GM21825 (cell line): Measurements from ENCODE around the gene YIPF4.
"Not testable (repeated sequence)": the region's sequence is repeated elsewhere in the genome, so short reads cannot be mapped to it uniquely, and the experiment has no call there.

ENCODE experiments used
- ATAC-seq: cut with Tn5 transposase; IDR thresholded peaks from one replicate; pipeline ENCODE4 v1.9.1; 2021; ENCODE audit warnings: mild to moderate bottlenecking, moderate library complexity; ENCODE audit not compliant: unreplicated experiment

YIPF4 gene

DNA sequence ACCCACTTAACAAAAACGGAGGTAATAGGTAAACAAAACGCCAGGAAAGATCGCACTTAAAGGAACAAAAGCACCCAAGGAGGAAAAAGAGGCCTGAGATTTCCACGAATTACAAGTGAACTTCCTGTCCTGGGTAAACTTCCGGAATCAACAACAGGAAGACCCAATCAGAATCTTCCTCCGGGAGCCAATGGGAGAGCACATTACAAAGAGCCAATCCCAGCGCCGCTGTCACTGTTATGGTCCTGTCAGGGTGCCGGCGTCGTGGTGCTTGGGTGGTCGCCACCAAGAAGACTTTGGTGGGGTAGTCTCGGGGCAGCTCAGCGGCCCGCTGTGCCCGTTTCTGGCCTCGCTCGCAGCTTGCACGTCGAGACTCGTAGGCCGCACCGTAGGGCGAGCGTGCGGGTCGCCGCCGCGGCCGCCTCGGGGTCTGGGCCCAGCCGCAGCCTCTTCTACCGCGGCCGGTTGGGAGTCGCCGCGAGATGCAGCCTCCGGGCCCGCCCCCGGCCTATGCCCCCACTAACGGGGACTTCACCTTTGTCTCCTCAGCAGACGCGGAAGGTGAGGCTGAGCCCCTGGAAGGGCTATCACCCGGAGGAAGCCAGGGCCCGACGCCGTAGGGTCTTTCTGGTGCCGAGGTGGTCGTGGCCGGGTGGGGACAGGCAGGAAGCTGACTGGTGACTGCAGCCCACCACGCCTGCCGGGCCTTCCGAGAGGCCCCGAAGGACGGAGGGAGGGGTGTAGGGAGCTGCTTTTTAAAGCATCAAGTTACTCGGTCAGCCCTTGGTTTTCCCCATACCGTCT is at the start of gene YIPF4:
YIPF4 (plus strand) TSS at position 231 of the 804 bp plus-strand sequence; CDS start at position 483, 252 bp downstream.
- ATAC-seq = peak; percentile 99

DNA sequence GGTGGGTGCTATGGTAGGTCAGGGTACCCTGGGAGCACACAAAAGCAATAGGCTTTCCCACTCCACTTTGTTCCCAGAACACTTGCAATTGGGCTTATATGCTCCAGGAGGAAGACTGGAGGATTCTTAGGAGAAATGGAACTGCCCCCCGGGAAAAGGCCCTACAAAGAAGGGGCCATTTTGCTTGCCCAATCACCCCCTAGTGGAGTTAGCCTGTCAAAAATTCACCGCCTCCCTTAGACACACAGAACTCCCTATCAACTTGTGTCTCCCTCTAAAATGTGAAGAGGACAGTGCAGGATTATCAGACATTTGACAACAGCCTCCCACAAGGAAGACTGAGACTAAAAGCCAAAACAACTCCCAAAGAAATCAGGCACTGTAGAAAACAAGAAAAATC is 49.5 kb upstream of the YIPF4 start:
- no peak for ATAC-seq

GRCh38 chr2:32229635-32230034 is 48.1 kb upstream of the YIPF4 start:
- ATAC-seq = no peak

DNA sequence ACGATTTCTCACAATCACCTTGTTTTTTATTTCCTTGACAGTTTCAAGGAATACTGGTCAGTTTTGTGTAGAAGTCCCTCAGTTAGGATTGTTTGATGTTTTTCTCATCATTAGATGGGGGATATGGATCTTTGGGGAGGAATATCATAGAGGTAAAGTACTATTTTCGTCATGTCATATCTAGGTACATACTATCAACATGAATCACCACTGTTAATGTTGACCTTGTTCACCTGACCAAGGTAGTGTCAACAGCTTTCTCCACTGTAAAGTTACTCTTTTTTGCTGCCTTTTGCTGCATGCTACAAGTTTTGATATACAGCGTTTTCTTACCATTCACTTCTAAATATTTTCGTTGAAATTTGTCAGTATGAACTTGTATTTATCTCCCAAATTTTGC is 45.7 kb upstream of the YIPF4 start:
- ATAC-seq = no peak

DNA sequence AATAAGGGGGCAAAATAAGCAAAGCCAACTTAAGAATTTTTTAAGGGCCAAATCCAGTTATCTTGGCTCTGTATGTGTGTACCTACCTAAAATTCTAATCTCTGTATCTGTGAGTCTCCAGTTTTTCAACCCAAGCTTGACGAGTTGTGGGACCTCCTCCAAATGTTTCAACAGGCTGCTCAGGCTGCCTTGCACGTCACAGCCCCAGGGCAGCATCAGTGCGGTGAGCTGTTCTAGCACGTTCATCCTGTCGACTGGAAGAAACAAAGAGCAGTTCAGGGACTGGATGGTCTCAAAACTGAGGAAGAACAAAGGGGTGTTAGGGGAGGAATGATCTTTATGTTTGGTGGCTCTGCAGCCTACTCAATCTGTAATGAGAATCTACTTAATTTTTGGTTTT is 42.4 kb upstream of the YIPF4 start:
- no peak for ATAC-seq

DNA sequence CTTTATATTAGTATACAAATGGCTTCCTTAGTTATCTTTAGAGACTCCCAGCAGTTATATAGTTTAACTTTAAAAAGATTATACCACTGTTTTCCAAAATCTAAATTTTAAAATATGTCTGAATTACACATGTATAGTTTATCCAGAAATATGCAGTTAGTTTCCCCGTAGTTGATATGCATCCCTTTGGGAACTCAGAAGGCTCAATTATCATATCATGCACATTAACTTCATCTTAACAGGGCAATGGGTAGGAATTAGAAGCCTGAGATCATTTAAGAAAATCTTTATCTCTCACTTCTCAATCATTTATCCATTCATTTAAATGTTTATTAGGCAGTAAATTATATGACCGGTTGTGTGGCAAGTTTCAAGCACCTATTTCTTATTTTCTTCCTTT is 40.2 kb upstream of the YIPF4 start:
- ATAC-seq = no peak

DNA sequence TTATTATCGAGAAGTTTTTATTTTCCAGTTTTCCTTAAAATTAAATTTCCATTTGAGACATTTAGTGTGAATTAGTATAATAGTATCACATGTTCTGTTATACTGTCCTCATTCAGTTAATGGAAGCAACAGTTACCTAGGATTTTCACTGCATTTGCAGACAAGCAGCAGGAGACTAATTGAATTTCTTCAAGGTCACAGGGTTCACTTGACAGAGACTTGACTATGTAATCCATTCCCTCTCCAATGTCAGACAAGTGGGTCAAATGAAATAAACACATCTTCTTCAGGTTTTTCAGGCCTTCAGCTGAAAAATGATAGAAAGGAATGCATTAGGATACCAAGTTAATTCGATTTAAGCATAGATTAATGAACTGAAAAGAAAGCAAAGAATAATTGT is 39.7 kb upstream of the YIPF4 start:
- ATAC-seq = no peak

- no peak for ATAC-seq
These were observed 35.4 kb upstream of the YIPF4 start for GRCh38 chr2:32242331-32242730.

DNA sequence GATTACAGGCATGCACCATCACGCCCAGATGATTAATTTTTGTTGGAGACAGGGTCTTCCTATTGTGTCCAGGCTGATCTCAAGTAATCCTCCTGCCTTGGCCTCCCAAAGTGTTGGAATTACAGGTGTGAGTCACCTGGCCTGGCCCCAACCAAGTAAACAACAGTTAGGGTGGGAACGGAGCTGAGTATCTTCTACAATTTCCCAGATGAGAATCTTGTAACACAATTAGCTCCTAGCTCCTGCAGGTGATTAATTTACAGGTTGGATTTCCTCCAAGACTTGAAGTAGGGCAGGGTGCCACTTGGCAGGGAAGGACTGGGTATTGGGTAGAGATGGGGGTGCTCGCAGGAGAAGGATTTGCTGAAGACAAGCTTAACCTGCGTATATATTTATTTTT is 30.8 kb upstream of the YIPF4 start:
- no peak for ATAC-seq

- ATAC-seq = no peak
These were observed 29.4 kb upstream of the YIPF4 start for GRCh38 chr2:32248299-32248698.

- no peak for ATAC-seq
These were observed 27.9 kb upstream of the YIPF4 start for GRCh38 chr2:32249731-32250236.

DNA sequence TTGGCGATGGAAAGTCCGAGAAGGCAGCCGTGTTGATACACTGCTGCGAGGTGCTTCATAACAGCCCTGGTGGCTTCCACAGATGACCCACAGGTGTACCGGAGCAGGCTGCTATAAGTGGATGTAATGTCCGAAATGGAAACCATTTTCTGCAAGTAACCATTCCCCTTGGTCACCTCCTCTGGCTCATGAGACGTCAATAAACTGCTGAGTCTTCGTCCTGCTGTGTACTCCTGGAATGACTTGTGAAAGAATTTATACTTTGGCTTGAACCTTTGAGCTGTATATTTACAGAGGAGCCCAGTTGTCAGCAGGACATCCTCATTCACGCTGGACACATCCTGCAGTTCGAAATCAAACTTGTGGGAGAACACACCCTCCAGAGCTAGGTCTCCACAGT is 27.4 kb upstream of the YIPF4 start:
- no peak for ATAC-seq

GRCh38 chr2:32258242-32258641 is 19.5 kb upstream of the YIPF4 start:
- ATAC-seq = no peak

- no peak for ATAC-seq
These were observed 17.3 kb upstream of the YIPF4 start for GRCh38 chr2:32260376-32260775.

DNA sequence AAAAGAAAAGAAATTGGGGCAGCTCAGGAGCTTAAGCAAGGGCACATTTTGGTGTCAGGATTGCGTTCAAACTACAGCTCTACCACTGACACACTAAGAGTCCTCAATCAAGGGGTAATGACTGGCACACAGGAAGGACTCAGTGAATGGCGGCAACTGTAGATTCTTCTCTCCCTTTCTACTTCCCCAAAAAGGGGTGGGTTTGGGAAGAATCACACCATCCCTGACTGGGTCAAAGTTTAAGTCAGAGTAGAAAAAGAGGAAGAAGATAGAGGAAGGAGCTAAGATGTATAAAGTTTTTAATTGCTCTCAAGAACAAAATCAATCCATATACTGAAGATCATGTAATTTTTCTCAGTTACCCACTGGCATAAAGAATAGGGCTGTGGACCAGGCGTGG is 15.6 kb upstream of the YIPF4 start:
- ATAC-seq = no peak

DNA sequence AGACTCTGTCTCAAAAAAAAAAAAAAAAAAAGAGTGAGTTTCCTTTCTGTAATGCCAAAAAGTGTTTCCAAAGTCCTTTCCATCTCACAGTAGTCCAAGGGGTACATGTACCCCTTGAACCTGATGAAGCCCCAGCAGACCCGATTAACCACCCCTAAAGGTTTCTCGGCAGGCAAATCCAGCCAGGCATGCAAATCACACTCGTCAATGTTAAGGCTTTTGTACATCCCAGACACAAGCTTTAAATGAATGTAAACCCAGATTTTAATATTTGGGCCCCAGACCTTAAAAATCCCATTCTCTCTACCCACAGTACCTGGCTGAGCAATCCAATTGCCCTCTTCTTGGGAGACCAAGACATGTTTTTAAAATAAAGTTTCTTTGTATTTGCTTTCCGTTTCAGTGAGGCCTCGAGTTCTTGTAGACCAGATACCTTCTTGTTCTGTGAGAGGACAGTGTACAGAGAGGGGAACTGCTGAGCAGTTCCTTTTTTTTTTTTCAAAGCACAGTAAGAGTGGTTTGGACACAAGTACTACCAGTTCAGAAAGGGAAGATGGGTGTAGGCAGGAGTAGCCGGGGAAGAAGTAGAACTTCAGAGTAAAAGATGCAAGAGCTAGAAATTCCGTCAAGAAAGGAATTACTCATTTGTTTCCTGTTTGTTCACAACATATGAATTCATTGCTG is 13.1 kb upstream of the YIPF4 start, which contains the start of gene NLRC4:
NLRC4 (minus strand) TSS at position 465 of the 684 bp plus-strand sequence. CDS start 8,111 bp downstream, outside the sequence.
- peak; percentile 93 for ATAC-seq

- no peak for ATAC-seq
These were observed 6.6 kb upstream of the YIPF4 start for GRCh38 chr2:32271063-32271462.

DNA sequence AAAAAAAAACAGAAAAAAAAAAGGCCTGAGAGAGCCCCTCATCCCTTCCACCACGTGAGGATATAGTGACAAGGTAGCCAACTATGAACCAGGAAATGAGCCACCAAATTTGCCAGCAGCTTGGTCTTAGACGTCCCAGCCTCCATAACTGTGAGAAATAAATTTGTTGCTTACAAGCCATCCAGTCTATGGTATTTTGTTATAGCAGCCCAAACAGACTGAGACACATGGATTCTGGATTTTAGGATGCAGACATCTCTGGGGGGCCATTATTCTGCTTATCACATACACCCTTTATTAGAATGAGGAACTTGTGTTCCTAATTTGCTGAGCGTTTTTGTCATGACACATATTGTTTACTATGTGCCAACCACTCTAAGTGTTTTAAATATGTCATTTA is 5.4 kb upstream of the YIPF4 start:
- ATAC-seq = no peak

GRCh38 chr2:32274289-32274688 is 3.4 kb upstream of the YIPF4 start:
- no peak for ATAC-seq

- ATAC-seq = not testable (repeated sequence)
These were observed 1.9 kb upstream of the YIPF4 start for GRCh38 chr2:32275790-32276189.

- ATAC-seq = peak; percentile 2
These were observed 386 bp upstream of the YIPF4 start for GRCh38 chr2:32277363-32277673.

GRCh38 chr2:32278478-32278853 is 762 bp downstream of the YIPF4 start:
- ATAC-seq = no peak
